Medulla oblongata (tissue), 1 donor: ENCODE results near the gene UXS1.

Source experiments
- DNase-seq: peaks from one replicate; pipeline ENCODE4 v3.0.0-alpha.2; 2015; ENCODE audit errors: extremely low spot score

UXS1 gene

GRCh38 chr2:106130251-106130998 lies 63.7 kb downstream of the UXS1 start:
- no peak for DNase-seq

- no peak for DNase-seq
Measured at GRCh38 chr2:106129592-106129991, 64.5 kb downstream of the UXS1 start.

- DNase-seq, result no peak
Measured at GRCh38 chr2:106129150-106129549, 65.0 kb downstream of the UXS1 start.

GRCh38 chr2:106127776-106128268 lies 66.3 kb downstream of the UXS1 start:
- DNase-seq, result no peak

GRCh38 chr2:106127282-106127771 lies 66.8 kb downstream of the UXS1 start:
- no peak for DNase-seq

GRCh38 chr2:106126705-106127281 lies 67.3 kb downstream of the UXS1 start:
- no peak for DNase-seq

GRCh38 chr2:106126295-106126694 lies 67.8 kb downstream of the UXS1 start:
- no peak for DNase-seq

GRCh38 chr2:106124905-106125549 lies 69.1 kb downstream of the UXS1 start:
- no peak for DNase-seq

- peak; percentile 9 for DNase-seq
Measured at GRCh38 chr2:106124106-106124756, 69.9 kb downstream of the UXS1 start.

- DNase-seq, result no peak
Measured at GRCh38 chr2:106122157-106122556, 71.9 kb downstream of the UXS1 start.

- no peak for DNase-seq
Measured at GRCh38 chr2:106120432-106120831, 73.7 kb downstream of the UXS1 start.

GRCh38 chr2:106119074-106119473 lies 75.0 kb downstream of the UXS1 start:
- no peak for DNase-seq

GRCh38 chr2:106117882-106118684 lies 76.0 kb downstream of the UXS1 start:
- DNase-seq, result no peak

GRCh38 chr2:106117347-106117746 lies 76.8 kb downstream of the UXS1 start:
- DNase-seq, result no peak

GRCh38 chr2:106116248-106116647 lies 77.9 kb downstream of the UXS1 start:
- DNase-seq, result no peak

- no peak for DNase-seq
Measured at GRCh38 chr2:106115665-106116064, 78.4 kb downstream of the UXS1 start.

GRCh38 chr2:106115250-106115649 lies 78.9 kb downstream of the UXS1 start:
- DNase-seq, result peak; percentile 16

- DNase-seq, result no peak
Measured at GRCh38 chr2:106114166-106114565, 79.9 kb downstream of the UXS1 start.

- no peak for DNase-seq
Measured at GRCh38 chr2:106113361-106113966, 80.6 kb downstream of the UXS1 start.

GRCh38 chr2:106111882-106112571 lies 82.1 kb downstream of the UXS1 start:
- DNase-seq, result no peak
